GM21619 (cell line): ENCODE results near the gene LIPT1.
"Not testable (repeated sequence)": the region's sequence is repeated elsewhere in the genome, so short reads cannot be mapped to it uniquely, and the experiment has no call there.

Source experiments
- ATAC-seq: cut with Tn5 transposase; IDR thresholded peaks from one replicate; pipeline ENCODE4 v1.9.1; 2021; ENCODE audit not compliant: unreplicated experiment

LIPT1 gene

GRCh38 chr2:99171377-99172140 is 16.8 kb downstream of the LIPT1 start:
- no peak for ATAC-seq

- peak; percentile 91 for ATAC-seq
Observed at GRCh38 chr2:99180755-99181623, 26.2 kb downstream of the LIPT1 start, which contains the start of the genes MITD1 and MRPL30. Gene MITD1, minus strand, starts transcription at chr2:99181058. Its CDS starts 77 bp downstream, at chr2:99180981. Gene MRPL30, plus strand, starts transcription at chr2:99181184. Its CDS starts 5,020 bp downstream, at chr2:99186204.

DNA sequence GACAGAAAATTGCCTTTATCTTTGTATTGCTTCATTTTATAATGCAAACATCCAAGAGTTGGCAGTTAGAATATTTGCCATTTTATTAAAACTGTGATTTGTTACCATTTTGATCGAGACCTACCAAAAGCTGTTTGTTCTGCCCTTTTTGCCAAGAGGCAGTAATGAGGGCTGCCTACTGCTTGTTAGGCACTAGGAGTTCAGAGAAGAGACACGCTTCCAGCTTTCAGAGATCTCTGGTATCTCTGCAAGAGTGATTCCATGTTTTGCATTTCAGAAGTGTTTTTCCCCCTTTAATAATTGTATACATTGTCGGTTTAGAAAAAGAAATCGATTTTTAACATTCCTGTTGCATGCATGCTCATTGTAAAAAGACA is 26.8 kb downstream of the LIPT1 start:
- no peak for ATAC-seq

GRCh38 chr2:99183025-99183424 is 28.3 kb downstream of the LIPT1 start:
- no peak for ATAC-seq

- ATAC-seq = no peak
Observed at GRCh38 chr2:99184811-99185210, 30.0 kb downstream of the LIPT1 start.

- ATAC-seq = no peak
Observed at GRCh38 chr2:99187011-99187410, 32.2 kb downstream of the LIPT1 start.

DNA sequence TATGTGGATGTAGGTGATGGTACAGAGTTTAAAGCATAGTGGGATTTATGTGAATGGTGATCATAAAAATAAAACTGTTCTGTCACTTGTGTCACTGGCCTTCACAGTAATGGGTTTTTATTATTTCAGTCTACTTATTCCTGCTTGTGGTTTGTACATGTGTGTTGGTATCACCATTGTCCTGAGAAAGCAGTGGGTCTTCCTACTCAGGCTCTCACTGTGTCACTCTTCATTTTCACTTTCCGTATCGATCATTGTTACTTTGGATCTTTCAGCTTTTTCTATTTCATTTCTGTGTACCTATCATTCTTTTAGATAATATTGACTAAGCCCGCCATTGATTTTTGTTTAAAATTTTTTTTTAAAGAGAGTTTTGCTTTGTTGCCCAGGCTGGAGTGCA is 33.6 kb downstream of the LIPT1 start:
- ATAC-seq = no peak

GRCh38 chr2:99190548-99190947 is 35.8 kb downstream of the LIPT1 start:
- no peak for ATAC-seq

GRCh38 chr2:99192364-99192763 is 37.6 kb downstream of the LIPT1 start:
- not testable (repeated sequence) for ATAC-seq

DNA sequence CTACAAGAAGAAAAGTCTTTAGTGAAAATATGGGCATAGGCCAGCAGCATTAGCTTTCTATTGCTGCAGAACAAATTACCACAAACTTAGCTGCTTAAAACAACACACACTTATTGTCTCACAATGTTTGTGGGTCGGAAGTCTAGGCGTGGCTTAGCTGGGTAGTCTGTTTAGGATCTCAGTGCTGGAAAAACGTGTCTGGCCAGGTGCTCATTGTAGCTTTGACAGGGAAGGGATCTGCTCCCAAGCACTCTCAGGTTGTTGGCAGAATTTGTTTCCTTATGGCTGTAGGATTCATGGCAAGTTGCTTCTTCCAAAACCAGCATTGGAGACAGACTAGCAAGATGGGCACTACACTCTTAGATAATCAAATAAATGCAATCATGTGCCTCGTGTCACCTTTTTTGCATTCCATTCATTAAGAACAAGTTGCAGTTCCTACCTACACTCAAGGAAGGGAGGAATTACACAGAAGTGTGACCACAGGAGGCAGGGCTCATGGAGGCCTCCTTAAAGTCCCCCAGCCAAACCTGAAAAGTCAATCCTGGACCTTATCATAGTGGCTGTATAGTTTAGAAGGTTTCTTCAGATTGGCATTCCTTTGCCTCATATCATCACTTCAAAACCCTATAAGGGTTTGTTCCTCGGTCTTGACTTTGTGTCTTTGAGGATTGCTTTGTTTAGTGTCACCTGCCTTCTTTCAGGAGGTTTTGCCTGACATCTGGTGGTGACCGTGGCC is 43.5 kb downstream of the LIPT1 start:
- no peak for ATAC-seq

GRCh38 chr2:99200076-99200800 is 45.5 kb downstream of the LIPT1 start:
- no peak for ATAC-seq

DNA sequence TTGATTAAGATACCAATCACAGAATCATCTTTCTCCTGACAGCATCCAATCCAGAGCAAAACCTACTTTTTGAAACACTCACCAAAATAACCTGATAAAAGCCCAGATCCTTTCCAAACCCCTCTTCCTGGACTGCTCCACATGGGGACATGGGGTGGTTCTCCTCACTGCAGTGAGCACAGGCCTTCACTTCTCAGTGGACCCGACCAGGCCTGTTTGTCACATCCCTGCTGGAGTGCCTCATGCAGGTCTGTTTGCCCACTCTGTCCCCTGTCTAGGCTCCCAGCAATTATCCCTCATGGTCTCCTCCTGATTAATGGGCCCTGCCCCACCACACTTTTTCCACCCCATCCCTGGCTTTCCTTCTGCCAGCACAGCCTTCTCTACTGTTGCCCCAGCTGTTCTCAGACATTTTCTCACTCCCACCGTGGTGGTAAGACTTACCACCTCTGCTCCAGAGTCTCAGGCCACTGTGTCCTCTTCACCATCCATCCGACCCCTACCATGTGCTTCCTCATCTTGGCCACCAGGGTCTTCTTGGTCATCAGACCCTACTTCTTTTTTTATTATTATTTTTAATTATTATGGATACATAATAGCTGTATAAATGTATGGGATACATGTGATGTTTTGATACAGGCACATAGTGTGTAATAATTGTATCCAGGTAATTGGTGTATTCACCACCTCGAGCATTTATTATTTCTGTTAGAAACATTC is 47.4 kb downstream of the LIPT1 start:
- ATAC-seq = no peak

- ATAC-seq = no peak
Observed at GRCh38 chr2:99205491-99205890, 50.7 kb downstream of the LIPT1 start.
